IPS-15b (cell line): ENCODE measurements around the gene ZNF718.
"Not testable (repeated sequence)": the region's sequence is repeated elsewhere in the genome, so short reads cannot be mapped to it uniquely, and the experiment has no call there.

Experiments
- H3K27me3 ChIP-seq: one replicate; pipeline ENCODE4 v1.6.1; 2013; ENCODE audit warnings: low read length; ENCODE audit not compliant: control insufficient read depth, insufficient read depth
- H3K36me3 ChIP-seq: one replicate; pipeline ENCODE4 v1.6.1; 2013; ENCODE audit warnings: low read length; ENCODE audit not compliant: control insufficient read depth, insufficient read depth
- H3K4me1 ChIP-seq: one replicate; pipeline ENCODE4 v1.6.1; 2013; ENCODE audit warnings: mild to moderate bottlenecking, low read length; ENCODE audit not compliant: control insufficient read depth, insufficient read depth
- H3K4me3 ChIP-seq: one replicate; pipeline ENCODE4 v1.5.1; 2013; ENCODE audit warnings: low read depth, low read length
- H3K9ac ChIP-seq: one replicate; pipeline ENCODE4 v1.6.1; 2013; ENCODE audit warnings: low read depth, mild to moderate bottlenecking, low read length
- H3K9me3 ChIP-seq: one replicate; pipeline ENCODE4 v1.6.1; 2013; ENCODE audit warnings: mild to moderate bottlenecking, low read length; ENCODE audit not compliant: control insufficient read depth, insufficient read depth

Gene ZNF718

DNA sequence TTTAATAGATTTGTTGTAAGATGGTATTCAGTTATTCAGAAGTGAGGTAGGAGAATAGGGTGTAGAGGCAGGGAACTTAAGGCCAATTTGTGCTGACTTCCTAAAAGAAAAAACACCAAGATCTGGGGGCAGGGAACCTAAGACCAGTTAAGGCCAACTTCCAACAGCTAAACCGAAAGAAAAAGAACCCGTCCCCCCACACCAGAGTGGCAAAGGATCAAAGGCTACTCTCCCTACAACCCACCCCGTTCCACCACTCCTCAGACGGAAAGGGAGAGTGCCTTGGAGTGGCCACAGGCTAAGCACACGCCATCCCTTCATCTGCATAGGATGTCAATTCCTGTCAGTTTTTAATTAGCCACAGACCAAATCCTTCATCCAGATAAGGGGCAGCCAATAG, 3.7 kb upstream of the ZNF718 start:
- Histone ChIP-seq H3K9ac (no peak overlapping the region), H3K4me3 (no peak overlapping the region), H3K4me1 (no peaks in the 10 kb centered on the region), H3K27me3 (no peaks in the 10 kb centered on the region), H3K9me3 (no peaks in the 10 kb centered on the region), H3K36me3 (peaks cover 4% of the 10 kb centered on the region)

DNA sequence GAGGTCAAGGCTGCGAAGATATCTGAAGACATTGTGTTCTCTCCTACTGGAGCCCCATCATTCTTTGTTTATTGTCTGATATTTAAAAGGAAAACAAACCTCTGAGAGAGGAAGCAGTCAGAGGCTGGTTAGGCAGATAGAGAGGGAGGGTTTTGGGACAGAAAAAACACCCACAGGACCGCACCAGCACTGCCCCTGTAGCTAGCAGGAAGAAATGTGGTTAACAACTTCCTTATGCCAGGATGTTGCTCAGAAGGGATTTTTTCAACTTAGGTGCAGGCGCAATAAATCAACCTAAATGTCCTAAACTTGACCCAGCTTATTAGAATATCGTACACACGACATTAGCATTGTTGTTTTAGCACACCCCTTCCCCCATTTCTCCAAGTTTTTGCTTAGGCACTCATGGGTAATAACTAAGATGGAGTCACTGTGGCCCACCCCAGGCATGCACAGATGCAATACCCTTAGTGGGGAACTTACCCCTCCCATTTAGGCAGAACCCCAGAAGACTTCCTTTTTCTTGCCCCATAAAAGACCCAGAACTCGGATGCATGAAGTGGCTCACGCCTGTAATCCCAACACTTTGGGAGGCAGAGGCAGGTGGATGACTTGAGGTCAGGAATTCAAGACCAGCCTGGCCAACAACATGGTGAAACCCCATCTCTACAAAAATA, 2.8 kb upstream of the ZNF718 start:
- peaks cover 4% of the 10 kb centered on the region for H3K36me3 ChIP-seq
- no peaks in the 10 kb centered on the region for H3K4me1 ChIP-seq
- H3K27me3 ChIP-seq = no peaks in the 10 kb centered on the region
- no peaks in the 10 kb centered on the region for H3K9me3 ChIP-seq
- H3K4me3 ChIP-seq = no peak overlapping the region
- H3K9ac ChIP-seq = no peak overlapping the region

DNA sequence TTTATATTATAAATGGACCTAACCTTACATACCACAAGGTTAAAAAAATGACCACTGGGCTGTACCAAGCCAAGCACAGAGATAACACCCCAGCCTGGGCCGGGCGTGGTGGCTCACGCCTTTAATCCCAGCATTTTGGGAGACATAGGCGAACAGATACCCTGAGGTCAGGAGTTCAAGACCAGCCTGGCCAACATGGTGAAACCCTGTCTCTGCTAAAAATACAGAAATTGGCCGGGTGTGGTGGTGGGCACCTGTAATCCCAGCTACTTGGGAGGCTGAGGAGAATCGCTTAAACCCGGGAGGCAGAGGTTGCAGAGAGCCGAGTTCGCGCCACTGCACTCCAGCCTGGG, 403 bp upstream of the ZNF718 start:
- H3K4me3 ChIP-seq = peak overlapping the region; percentile 99

DNA sequence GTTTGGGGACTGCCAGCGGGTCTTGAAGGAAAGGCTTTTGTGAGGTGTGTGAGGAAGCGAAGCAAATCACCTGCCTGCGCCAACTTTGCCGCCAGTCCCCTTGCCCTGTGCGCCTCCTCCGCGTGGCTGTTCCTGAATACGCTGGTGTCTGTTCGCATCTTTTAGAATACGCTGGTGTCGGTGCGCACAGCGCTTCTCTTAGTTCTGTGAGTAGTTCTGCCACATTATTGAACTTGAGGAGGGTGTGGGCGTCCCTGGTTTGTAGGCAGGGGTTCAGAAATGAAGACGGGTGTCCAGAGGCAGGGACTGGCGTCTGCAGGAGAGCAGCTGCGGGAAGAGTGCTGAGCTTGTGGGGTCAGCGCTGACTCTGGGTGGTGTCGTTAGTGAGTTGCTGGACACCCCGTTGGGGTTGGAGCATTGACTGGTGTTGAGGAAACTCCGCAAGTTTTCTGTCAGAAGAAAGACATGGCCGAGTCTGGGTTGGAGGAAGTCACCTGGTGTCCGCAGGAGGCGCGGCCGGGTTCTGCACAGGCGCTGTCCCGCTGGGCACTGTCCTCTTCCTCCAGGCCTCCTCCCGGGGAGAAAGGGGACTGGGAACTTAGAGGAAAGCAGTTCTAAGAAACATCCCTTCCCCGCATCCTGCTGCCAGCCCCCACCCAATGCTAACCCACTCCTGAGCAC, 930 bp downstream of the ZNF718 start:
- H3K27me3 ChIP-seq = no peaks in the 10 kb centered on the region
- H3K36me3 ChIP-seq = peaks cover 11% of the 10 kb centered on the region
- H3K4me1 ChIP-seq = peaks cover 2% of the 10 kb centered on the region
- no peaks in the 10 kb centered on the region for H3K9me3 ChIP-seq
- peak overlapping the region; percentile 99 for H3K9ac ChIP-seq
- peak overlapping the region; percentile 99 for H3K4me3 ChIP-seq

More for the DNA sequence above, 403 bp upstream of the ZNF718 start:
- H3K27me3 ChIP-seq, H3K9me3 ChIP-seq, H3K9ac ChIP-seq, H3K4me1 ChIP-seq: not testable (repeated sequence)
- peaks cover 11% of the 10 kb centered on the region for H3K36me3 ChIP-seq

DNA sequence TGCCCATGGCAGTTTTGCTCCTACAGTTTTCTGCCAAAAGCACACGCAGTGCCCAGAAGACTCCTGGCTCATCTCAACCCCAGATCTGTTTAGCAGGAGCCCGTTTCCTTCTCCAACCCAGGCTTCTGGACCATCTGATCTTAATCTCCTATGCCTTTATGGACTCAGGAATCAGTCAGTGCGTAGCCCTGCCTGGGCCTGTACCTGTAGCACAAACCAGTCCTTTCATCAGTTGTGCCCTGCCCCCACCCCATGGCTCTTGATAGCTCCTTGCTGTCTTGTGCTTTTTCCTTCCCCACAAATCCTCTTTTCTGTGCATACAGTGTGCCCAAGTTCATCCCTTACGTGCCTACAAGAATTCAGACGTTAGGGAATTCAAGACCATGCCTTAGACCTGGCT, 1.5 kb downstream of the ZNF718 start:
- no peaks in the 10 kb centered on the region for H3K9me3 ChIP-seq
- H3K36me3 ChIP-seq = peaks cover 11% of the 10 kb centered on the region
- peak overlapping the region; percentile 99 for H3K4me3 ChIP-seq
- H3K4me1 ChIP-seq = peaks cover 2% of the 10 kb centered on the region
- H3K9ac ChIP-seq = peak overlapping the region; percentile 38
- H3K27me3 ChIP-seq = no peaks in the 10 kb centered on the region

DNA sequence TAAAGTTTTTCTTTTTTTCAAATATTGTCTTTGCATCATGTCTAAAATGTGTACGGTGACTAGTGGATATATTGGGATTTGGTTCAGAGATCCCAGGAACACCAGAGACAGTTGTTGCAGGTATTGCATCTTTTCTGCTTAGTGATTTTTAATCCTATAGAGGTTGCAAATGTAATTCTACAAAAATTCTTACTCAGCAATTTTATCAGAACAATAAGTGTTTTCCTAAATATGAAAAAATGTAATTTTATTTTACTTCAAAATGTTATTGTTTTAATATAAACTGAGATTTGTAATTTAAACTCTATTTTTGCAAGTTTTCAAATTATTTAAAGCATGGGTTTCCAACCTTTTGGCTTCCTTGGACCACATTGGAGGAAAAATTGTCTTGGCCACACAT, 8.2 kb downstream of the ZNF718 start:
- Histone ChIP-seq H3K9ac (no peak overlapping the region), H3K4me1 (peaks cover 2% of the 10 kb centered on the region), H3K9me3 (no peaks in the 10 kb centered on the region), H3K27me3 (no peaks in the 10 kb centered on the region), H3K4me3 (no peak overlapping the region), H3K36me3 (peaks cover 27% of the 10 kb centered on the region)

DNA sequence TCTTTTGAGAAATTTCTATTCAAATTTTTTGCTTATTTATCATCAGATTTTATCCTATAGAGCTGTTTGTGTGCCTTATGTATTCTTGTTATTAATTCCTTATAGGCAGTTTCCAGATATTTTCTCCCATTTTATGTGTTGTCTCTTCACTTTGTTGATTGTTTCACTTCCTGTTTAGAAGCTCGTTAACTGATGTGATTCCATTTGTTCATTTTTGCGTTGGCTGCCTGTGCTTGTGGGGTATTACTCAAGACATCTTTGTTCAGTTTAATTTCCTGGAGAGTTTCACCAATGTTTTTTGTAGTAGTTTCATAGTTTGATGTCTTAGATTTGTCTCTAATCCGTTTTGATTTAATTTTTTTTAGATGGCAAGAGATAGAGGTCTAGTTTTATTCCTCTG, 14.6 kb downstream of the ZNF718 start:
- no peaks in the 10 kb centered on the region for H3K9me3 ChIP-seq
- H3K36me3 ChIP-seq = peaks cover 18% of the 10 kb centered on the region

DNA sequence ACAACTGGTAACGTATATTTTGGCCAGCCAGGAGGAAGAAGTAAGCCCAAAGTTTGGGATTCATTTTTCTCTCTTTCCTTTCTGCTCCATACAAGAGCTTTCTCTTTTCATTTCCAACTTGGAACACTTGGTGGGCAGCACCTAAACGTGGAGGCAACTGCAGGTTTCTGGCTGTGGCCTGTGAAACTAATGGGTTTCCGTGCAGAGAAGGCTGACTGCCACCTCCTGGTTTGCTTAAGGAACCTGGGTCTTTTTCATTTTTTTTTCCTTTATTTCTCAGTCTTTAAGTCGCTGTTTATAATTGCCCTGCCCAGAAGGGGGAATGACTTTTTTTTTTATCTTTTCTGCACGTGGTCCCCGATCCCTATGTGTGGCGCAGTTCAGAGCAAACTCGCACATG, 15.4 kb downstream of the ZNF718 start:
- H3K4me3 ChIP-seq = no peak overlapping the region
- no peaks in the 10 kb centered on the region for H3K9me3 ChIP-seq
- H3K36me3 ChIP-seq = peaks cover 16% of the 10 kb centered on the region
- no peak overlapping the region for H3K9ac ChIP-seq
- H3K27me3 ChIP-seq = no peaks in the 10 kb centered on the region
- no peaks in the 10 kb centered on the region for H3K4me1 ChIP-seq

More for the DNA sequence above, 14.6 kb downstream of the ZNF718 start:
- Histone ChIP-seq H3K9ac (no peak overlapping the region), H3K4me1 (no peaks in the 10 kb centered on the region), H3K4me3 (no peak overlapping the region), H3K27me3 (no peaks in the 10 kb centered on the region)

DNA sequence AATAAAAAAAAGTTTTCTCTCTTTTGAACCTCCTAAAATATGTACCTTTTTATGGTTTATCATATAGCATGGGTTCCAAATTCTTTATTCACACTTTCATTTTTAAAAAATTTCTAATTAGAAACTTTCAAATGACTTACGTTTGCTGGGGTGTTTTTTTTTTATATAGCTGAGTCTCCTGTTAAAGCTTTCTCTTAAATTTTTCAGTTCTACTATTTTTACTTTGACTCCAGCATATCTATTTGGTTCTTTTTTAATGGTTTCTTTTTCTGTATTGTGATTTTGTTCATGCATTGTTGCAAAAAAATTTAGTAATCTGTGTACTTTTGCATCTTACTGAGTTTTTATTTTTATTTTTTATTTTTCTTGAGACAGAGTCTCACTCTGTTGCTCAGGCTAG, 22.3 kb downstream of the ZNF718 start:
- peaks cover 5% of the 10 kb centered on the region for H3K9me3 ChIP-seq
- peaks cover 5% of the 10 kb centered on the region for H3K36me3 ChIP-seq
- H3K4me3 ChIP-seq = no peak overlapping the region
- no peaks in the 10 kb centered on the region for H3K4me1 ChIP-seq
- no peak overlapping the region for H3K9ac ChIP-seq
- H3K27me3 ChIP-seq = no peaks in the 10 kb centered on the region

DNA sequence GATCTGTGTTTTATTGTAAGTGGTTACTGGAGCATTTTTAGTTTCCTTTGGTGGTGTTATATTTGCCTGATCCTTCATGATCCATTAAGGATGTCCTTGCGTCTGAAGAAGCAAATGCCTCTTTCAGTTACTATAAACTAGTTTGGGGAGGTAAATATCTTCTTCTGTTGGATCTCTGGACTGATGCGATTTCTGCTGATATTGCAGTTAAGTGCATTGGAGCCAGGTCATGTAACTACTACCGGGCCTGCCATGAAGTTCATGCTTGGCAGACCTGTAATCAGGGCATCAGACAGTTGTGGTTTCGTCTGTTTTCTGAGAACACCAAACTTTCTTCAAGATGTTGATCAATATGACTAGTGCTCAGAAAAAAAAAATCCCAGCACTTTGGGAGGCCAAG, 22.9 kb downstream of the ZNF718 start:
- Histone ChIP-seq H3K4me3 (no peak overlapping the region), H3K9ac (no peak overlapping the region), H3K9me3 (peaks cover 5% of the 10 kb centered on the region), H3K36me3 (peaks cover 5% of the 10 kb centered on the region), H3K27me3 (no peaks in the 10 kb centered on the region), H3K4me1 (no peaks in the 10 kb centered on the region)

DNA sequence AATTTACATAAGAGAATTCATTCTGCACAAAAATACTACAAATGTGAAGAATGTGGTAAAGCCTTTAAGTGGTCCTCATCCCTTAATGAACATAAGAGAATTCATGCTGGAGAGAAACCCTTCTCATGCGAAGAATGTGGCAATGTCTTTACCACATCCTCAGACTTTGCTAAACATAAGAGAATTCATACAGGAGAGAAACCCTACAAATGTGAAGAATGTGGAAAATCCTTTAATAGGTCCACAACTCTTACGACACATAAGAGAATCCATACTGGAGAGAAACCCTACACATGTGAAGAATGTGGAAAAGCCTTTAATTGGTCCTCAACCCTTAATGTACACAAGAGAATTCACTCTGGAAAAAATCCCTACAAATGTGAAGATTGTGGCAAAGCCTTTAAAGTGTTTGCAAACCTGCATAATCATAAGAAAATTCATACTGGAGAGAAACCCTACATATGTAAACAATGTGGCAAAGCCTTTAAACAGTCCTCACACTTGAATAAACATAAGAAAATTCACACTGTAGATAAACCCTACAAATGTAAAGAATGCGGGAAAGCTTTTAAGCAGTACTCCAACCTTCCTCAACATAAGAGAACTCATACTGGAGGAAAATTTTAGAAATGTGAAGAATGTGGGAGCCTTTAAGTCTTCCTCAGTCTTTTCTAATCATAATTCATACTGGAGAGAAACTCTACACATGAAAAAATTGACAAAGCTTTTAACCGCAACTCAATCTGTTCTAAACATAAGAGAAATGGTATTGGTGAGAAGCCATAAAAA, 37.4 kb downstream of the ZNF718 start:
- H3K27me3 ChIP-seq = no peaks in the 10 kb centered on the region
- no peaks in the 10 kb centered on the region for H3K4me1 ChIP-seq
- H3K9me3 ChIP-seq = peaks cover 41% of the 10 kb centered on the region
- H3K4me3 ChIP-seq = no peak overlapping the region
- no peak overlapping the region for H3K9ac ChIP-seq
- peaks cover 2% of the 10 kb centered on the region for H3K36me3 ChIP-seq

DNA sequence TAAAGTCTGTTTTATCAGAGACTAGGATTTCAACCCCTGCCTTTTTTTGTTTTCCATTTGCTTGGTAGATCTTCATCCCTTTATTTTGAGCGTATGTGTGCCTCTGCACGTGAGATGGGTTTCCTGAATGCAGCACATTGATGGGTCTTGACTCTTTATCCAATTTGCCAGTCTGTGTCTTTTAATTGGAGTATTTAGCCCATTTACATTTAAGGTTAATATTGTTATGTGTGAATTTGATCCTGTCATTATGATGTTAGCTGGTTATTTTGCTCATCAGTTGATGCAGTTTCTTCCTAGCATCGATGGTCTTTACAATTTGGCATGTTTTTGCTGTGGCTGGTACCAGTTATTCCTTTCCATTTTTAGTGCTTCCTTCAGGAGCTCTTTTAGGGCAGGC, 45.3 kb downstream of the ZNF718 start:
- not testable (repeated sequence) for H3K9ac ChIP-seq, H3K4me1 ChIP-seq, H3K9me3 ChIP-seq, H3K27me3 ChIP-seq, H3K4me3 ChIP-seq, H3K36me3 ChIP-seq
